ENCODE measurements around the gene PHACTR1. TPM values are rescaled to one million over a fixed set of nuclear protein-coding genes. Genes with fewer than 3 reads are reported as not detected.

The PHACTR1 gene
- polyA plus RNA-seq, 1 of the 3 experiments (the other 2 are of a cell fraction): 0.12 TPM

GRCh38 chr6:12666886-12667285 lies 49.7 kb upstream of the PHACTR1 start:
- POLR2A ChIA-PET: no interaction called here
- no peak overlapping the region for H3K9ac ChIP-seq
- H4K20me1 ChIP-seq (ENCODE audit: insufficient read depth): no peaks in the 10 kb centered on the region
- 13% methylated on average over 1 of the region's 1 CpG for WGBS (ENCODE audit: low lambda C conversion rate)
- TF ChIP-seq EZH2phosphoT487 (IDR thresholded peaks at IDR 0.05; ENCODE audit: borderline replicate concordance, low read depth) (no peak), GATA2 (CRISPR knock-in tag; IDR thresholded peaks at IDR 0.05) (no peak), RCOR1 (IDR thresholded peaks at IDR 0.05; ENCODE audit: low read length) (no peak), ELF1 (IDR thresholded peaks at IDR 0.05) (no peak), RFX5 (IDR thresholded peaks at IDR 0.05; ENCODE audit: low read length) (no peak), TAF1 (IDR thresholded peaks at IDR 0.05; ENCODE audit: borderline replicate concordance, low read depth, low read length) (no peak), RXRA (IDR thresholded peaks at IDR 0.05; ENCODE audit: borderline replicate concordance, low read depth) (no peak), JUND (IDR thresholded peaks at IDR 0.05) (no peak)
- TF ChIP-seq, protein P1, sequence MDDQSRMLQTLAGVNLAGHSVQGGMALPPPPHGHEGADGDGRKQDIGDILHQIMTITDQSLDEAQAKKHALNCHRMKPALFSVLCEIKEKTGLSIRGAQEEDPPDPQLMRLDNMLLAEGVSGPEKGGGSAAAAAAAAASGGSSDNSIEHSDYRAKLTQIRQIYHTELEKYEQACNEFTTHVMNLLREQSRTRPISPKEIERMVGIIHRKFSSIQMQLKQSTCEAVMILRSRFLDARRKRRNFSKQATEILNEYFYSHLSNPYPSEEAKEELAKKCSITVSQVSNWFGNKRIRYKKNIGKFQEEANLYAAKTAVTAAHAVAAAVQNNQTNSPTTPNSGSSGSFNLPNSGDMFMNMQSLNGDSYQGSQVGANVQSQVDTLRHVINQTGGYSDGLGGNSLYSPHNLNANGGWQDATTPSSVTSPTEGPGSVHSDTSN (IDR thresholded peaks at IDR 0.05): no peak
- TF ChIP-seq, protein P2, sequence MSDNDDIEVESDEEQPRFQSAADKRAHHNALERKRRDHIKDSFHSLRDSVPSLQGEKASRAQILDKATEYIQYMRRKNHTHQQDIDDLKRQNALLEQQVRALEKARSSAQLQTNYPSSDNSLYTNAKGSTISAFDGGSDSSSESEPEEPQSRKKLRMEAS (IDR thresholded peaks at IDR 0.05; ENCODE audit: low read depth): no peak
- no peaks in the 10 kb centered on the region for H3K36me3 ChIP-seq (replicated peaks in 1 of 2; ENCODE audit: control insufficient read depth in 1 of 2, insufficient read depth in 2 of 2, low read length in 1 of 2)
- H3K4me2 ChIP-seq: no peak overlapping the region
- H3K9me2 ChIP-seq: no peaks in the 10 kb centered on the region
- no peaks in the 10 kb centered on the region for H3K27me3 ChIP-seq (ENCODE audit: insufficient read depth)
- no peak overlapping the region for H3K27ac ChIP-seq (ENCODE audit: low read depth in 2 of 2, low read length in 1 of 2)
- DNase-seq: no peak
- CTCF ChIA-PET: interaction anchor here (0.6 kb wide), 1 partner anchor 225 kb away, joined by 3 read pairs; no protein-coding TSS in a partner anchor
- no peaks in the 10 kb centered on the region for H3F3A ChIP-seq (replicated peaks; ENCODE audit: insufficient read depth)
- H2AFZ ChIP-seq (ENCODE audit: low read depth): no peak overlapping the region
- no peaks in the 10 kb centered on the region for H3K9me3 ChIP-seq
- H3K4me3 ChIP-seq (ENCODE audit: low read depth in 2 of 2, low read length in 1 of 2): no peak overlapping the region
- H3K79me2 ChIP-seq (ENCODE audit: insufficient read depth): no peaks in the 10 kb centered on the region
- no peaks in the 10 kb centered on the region for H3K4me1 ChIP-seq (ENCODE audit: control insufficient read depth in 1 of 2, insufficient read depth in 2 of 2, low read depth in 1 of 2, low read length in 1 of 2)

- POLR2A ChIA-PET: no interaction called here
- Histone ChIP-seq H3K36me3 (replicated peaks in 1 of 2; ENCODE audit: control insufficient read depth in 1 of 2, insufficient read depth in 2 of 2, low read length in 1 of 2) (no peaks in the 10 kb centered on the region), H3K9me2 (no peaks in the 10 kb centered on the region), H3K9ac (no peak overlapping the region), H2AFZ (ENCODE audit: low read depth) (no peak overlapping the region), H4K20me1 (ENCODE audit: insufficient read depth) (no peaks in the 10 kb centered on the region), H3K27me3 (ENCODE audit: insufficient read depth) (no peaks in the 10 kb centered on the region), H3K79me2 (ENCODE audit: insufficient read depth) (no peaks in the 10 kb centered on the region), H3K4me2 (no peak overlapping the region), H3K27ac (ENCODE audit: low read depth in 2 of 2, low read length in 1 of 2) (no peak overlapping the region), H3K4me3 (ENCODE audit: low read depth in 2 of 2, low read length in 1 of 2) (no peak overlapping the region), H3K9me3 (no peaks in the 10 kb centered on the region), H3K4me1 (ENCODE audit: control insufficient read depth in 1 of 2, insufficient read depth in 2 of 2, low read depth in 1 of 2, low read length in 1 of 2) (no peaks in the 10 kb centered on the region), H3F3A (replicated peaks; ENCODE audit: insufficient read depth) (no peaks in the 10 kb centered on the region)
- WGBS (ENCODE audit: low lambda C conversion rate): 34% methylated on average over 5 of the region's 5 CpGs
- no peak for DNase-seq
- TF ChIP-seq JUND (IDR thresholded peaks at IDR 0.05) (no peak), SMC3 (IDR thresholded peaks at IDR 0.05; ENCODE audit: low read depth, low read length) (no peak), CHD2 (IDR thresholded peaks at IDR 0.05; ENCODE audit: low read length, partially characterized antibody) (no peak), EP300 (IDR thresholded peaks at IDR 0.05; ENCODE audit: borderline replicate concordance in 1 of 2, low read depth in 1 of 2, low read length in 1 of 2) (no peak), USF1 (IDR thresholded peaks at IDR 0.05; ENCODE audit: borderline replicate concordance, low read depth) (no peak), GABPA (IDR thresholded peaks at IDR 0.05; ENCODE audit: low read depth) (no peak), FOXM1 (IDR thresholded peaks at IDR 0.05; ENCODE audit: low read depth) (no peak), RCOR1 (IDR thresholded peaks at IDR 0.05; ENCODE audit: low read length) (no peak), FOSL2 (IDR thresholded peaks at IDR 0.05; ENCODE audit: borderline replicate concordance, low read depth) (no peak), GATA2 (CRISPR knock-in tag; IDR thresholded peaks at IDR 0.05) (no peak), ELF1 (IDR thresholded peaks at IDR 0.05) (no peak)
- TF ChIP-seq, protein P1 (IDR thresholded peaks at IDR 0.05): no peak
- TF ChIP-seq, protein P3, sequence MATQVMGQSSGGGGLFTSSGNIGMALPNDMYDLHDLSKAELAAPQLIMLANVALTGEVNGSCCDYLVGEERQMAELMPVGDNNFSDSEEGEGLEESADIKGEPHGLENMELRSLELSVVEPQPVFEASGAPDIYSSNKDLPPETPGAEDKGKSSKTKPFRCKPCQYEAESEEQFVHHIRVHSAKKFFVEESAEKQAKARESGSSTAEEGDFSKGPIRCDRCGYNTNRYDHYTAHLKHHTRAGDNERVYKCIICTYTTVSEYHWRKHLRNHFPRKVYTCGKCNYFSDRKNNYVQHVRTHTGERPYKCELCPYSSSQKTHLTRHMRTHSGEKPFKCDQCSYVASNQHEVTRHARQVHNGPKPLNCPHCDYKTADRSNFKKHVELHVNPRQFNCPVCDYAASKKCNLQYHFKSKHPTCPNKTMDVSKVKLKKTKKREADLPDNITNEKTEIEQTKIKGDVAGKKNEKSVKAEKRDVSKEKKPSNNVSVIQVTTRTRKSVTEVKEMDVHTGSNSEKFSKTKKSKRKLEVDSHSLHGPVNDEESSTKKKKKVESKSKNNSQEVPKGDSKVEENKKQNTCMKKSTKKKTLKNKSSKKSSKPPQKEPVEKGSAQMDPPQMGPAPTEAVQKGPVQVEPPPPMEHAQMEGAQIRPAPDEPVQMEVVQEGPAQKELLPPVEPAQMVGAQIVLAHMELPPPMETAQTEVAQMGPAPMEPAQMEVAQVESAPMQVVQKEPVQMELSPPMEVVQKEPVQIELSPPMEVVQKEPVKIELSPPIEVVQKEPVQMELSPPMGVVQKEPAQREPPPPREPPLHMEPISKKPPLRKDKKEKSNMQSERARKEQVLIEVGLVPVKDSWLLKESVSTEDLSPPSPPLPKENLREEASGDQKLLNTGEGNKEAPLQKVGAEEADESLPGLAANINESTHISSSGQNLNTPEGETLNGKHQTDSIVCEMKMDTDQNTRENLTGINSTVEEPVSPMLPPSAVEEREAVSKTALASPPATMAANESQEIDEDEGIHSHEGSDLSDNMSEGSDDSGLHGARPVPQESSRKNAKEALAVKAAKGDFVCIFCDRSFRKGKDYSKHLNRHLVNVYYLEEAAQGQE (IDR thresholded peaks at IDR 0.05; ENCODE audit: low read depth, low read length): no peak
- CTCF ChIA-PET: interaction anchor here (1.2 kb wide), 1 partner anchor 218 kb away, joined by 4 read pairs; no protein-coding TSS in a partner anchor
These were observed 40.6 kb upstream of the PHACTR1 start for GRCh38 chr6:12675931-12676330.

Measured in SK-N-SH (cell line).